ENCODE data around the gene ITGA1.

DNA sequence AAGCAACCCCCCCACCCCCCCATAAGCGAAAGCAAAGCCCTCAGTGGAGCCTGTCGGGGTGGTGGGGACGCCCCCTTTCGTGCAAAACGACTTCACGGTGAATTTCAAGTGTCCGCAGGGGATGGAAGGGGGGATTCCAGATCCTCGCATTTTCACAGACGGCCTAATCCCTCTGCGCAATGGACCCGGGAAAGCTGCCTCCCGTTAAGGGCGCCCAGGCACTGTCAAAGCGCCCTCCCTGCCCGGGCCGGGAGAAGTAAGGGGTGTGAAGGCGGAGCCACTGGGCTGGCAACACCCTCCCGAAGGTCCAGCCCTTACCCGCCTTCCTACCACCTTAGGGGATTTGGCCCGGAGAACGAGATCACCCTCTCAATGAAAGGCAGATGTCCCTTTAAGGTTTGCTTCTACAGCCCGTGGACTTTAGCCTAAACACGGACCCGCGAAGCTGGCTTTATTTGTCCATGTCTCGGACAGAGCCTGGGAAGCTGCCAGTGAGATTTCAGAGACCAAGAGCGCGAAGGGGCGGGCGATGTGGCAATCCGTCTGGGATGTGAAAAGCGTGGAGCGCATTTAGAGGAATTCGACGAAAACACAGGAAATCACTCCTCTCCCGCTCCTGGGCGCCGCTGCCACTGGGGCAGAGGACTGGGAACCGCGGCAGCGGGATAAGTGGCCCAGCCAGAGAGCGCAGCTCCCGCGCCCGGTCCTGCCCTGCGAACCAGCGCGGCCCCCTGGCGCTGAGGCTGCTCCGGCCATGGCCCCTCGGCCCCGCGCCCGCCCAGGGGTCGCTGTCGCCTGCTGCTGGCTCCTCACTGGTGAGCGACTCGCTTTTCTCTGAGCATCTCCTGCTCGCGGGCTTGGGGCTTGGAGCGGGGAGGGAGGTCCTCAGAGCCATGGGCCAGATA is at the start of gene ITGA1, which contains the start of gene PELO:
- TF ChIP-seq, protein P1, sequence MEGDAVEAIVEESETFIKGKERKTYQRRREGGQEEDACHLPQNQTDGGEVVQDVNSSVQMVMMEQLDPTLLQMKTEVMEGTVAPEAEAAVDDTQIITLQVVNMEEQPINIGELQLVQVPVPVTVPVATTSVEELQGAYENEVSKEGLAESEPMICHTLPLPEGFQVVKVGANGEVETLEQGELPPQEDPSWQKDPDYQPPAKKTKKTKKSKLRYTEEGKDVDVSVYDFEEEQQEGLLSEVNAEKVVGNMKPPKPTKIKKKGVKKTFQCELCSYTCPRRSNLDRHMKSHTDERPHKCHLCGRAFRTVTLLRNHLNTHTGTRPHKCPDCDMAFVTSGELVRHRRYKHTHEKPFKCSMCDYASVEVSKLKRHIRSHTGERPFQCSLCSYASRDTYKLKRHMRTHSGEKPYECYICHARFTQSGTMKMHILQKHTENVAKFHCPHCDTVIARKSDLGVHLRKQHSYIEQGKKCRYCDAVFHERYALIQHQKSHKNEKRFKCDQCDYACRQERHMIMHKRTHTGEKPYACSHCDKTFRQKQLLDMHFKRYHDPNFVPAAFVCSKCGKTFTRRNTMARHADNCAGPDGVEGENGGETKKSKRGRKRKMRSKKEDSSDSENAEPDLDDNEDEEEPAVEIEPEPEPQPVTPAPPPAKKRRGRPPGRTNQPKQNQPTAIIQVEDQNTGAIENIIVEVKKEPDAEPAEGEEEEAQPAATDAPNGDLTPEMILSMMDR (conservative IDR thresholded peaks at IDR 0.05; ENCODE audit: low read length), result peak; percentile 45
- no peak for TF ChIP-seq EZH2phosphoT487 (IDR thresholded peaks at IDR 0.05; ENCODE audit: borderline replicate concordance)

All from Loucy (cell line).